Left lung (tissue), 10 donors: ENCODE results near the gene TRIP12. TPM values are rescaled to one million over a fixed set of nuclear protein-coding genes. Genes with fewer than 3 reads are reported as not detected.
A peak's percentile ranks its signal among the peaks of the same experiment; 100 is the strongest.

Experiments
- ATAC-seq: fragments of 200-7000 bp; cut with Tn5 transposase; one replicate; pipeline ENCODE4 v1.9.1; 2020; ENCODE audit warnings: moderate library complexity
- DNase-seq, 4 donors: peaks; one replicate each; pipeline ENCODE4 v3.0.0-alpha.2; 2013 to 2020
- H3K27ac ChIP-seq, 2 donors: fragments of 200-600 bp; sonication (generic) in 1 of 2; one replicate each; pipeline versions ENCODE4 v1.5.0 to v1.8.0; 2020 to 2021
- H3K27me3 ChIP-seq, 2 donors: fragments of 200-600 bp; sonication (generic) in 1 of 2; one replicate each; pipeline versions ENCODE4 v1.5.0 to v1.8.0; 2020 to 2021
- H3K36me3 ChIP-seq, 2 donors: fragments of 200-600 bp; sonication (generic) in 1 of 2; one replicate each; pipeline versions ENCODE4 v1.5.0 to v1.8.0; 2020 to 2021
- H3K4me1 ChIP-seq, 2 donors: fragments of 200-600 bp; one replicate each; pipeline ENCODE4 v1.8.0; 2021
- H3K4me3 ChIP-seq, 2 donors: fragments of 200-600 bp; sonication (generic) in 1 of 2; one replicate each; pipeline versions ENCODE4 v1.5.0 to v1.8.0; 2020 to 2021; ENCODE audit warnings: mild to moderate bottlenecking in 1 of 2
- H3K9me3 ChIP-seq, 2 donors: fragments of 200-600 bp; sonication (generic) in 1 of 2; one replicate each; pipeline versions ENCODE4 v1.5.0 to v1.8.0; 2020 to 2021
- CTCF ChIP-seq, 2 donors: fragments of 200-600 bp; sonication (generic) in 1 of 2; IDR thresholded peaks; one replicate each; pipeline versions ENCODE4 v1.5.0 to v1.8.0; 2021; ENCODE audit warnings: antibody characterized with exemption in 2 of 2
- intact Hi-C, 2 donors: fragments of 100-400 bp; cut with DNase I; formaldehyde crosslinking; loops; one replicate each; pipeline versions ENCODE4 v1.11.2 to v1.14.2; 2022
- polyA plus RNA-seq, 6 donors: library from polyadenylated mRNA; unstranded; fragments of 120-200 nt; gene quantifications; one replicate each; pipeline ENCODE4 v1.2.1, GENCODE V29; 2013; ENCODE audit not compliant: insufficient read length in 6 of 6
- total RNA-seq, 2 donors: library from RNA; stranded (reverse); fragmentation: NEBNext Ultra II Directional; extraction: Animal tissue kit (Norgen Biotek cat#: 25700); gene quantifications; one replicate each; pipeline ENCODE4 v1.2.1, GENCODE V29; 2021
- donor health status: DM: no; HTN: yes; CAD: no.
- donor health status: DM: no; HTN: no; CAD: no.

Gene TRIP12
- total and polyA plus RNA-seq, 8 donors = 166 to 234 (median 179) TPM

- Histone ChIP-seq H3K27ac (no peak overlapping the region), H3K4me1 (peaks cover 0 to 9% of the 10 kb centered on the region in 2 donors), H3K27me3 (no peaks in the 10 kb centered on the region), H3K36me3 (peaks cover 0 to 12% of the 10 kb centered on the region in 2 donors), H3K9me3 (no peaks in the 10 kb centered on the region), H3K4me3 (no peak overlapping the region)
- DNase-seq (no peak), ATAC-seq (no peak)
- intact Hi-C loops = no loop called here
- TF ChIP-seq CTCF (IDR thresholded peaks at IDR 0.05) = no peak
These were observed 33.8 kb downstream of the TRIP12 start for GRCh38 chr2:229888031-229888430.

DNA sequence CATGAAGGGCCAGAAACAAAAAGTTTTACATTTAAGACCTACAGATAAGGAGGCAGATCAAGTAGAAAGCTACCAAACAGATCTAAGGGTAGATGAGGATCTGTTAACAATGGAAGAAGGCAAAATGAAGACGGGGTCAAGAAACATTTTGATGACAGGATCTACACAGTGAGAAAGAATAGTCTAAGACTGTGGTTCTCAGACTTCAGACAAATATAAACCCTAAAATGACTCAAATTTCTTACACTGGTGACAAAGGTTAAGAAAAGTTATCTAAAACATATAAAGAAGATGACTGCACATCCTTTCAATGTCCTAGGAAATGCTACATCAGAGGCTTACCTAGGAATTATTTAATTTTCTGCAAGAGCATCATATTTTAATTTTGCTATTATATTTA is 34.4 kb downstream of the TRIP12 start:
- Histone ChIP-seq H3K4me3 (no peak overlapping the region), H3K9me3 (no peaks in the 10 kb centered on the region), H3K27me3 (no peaks in the 10 kb centered on the region), H3K4me1 (peaks cover 0 to 9% of the 10 kb centered on the region in 2 donors), H3K27ac (no peak overlapping the region), H3K36me3 (peaks cover 0 to 12% of the 10 kb centered on the region in 2 donors)
- intact Hi-C loops = no loop called here
- ATAC-seq (no peak), DNase-seq (no peak)
- TF ChIP-seq CTCF (IDR thresholded peaks at IDR 0.05) = no peak

DNA sequence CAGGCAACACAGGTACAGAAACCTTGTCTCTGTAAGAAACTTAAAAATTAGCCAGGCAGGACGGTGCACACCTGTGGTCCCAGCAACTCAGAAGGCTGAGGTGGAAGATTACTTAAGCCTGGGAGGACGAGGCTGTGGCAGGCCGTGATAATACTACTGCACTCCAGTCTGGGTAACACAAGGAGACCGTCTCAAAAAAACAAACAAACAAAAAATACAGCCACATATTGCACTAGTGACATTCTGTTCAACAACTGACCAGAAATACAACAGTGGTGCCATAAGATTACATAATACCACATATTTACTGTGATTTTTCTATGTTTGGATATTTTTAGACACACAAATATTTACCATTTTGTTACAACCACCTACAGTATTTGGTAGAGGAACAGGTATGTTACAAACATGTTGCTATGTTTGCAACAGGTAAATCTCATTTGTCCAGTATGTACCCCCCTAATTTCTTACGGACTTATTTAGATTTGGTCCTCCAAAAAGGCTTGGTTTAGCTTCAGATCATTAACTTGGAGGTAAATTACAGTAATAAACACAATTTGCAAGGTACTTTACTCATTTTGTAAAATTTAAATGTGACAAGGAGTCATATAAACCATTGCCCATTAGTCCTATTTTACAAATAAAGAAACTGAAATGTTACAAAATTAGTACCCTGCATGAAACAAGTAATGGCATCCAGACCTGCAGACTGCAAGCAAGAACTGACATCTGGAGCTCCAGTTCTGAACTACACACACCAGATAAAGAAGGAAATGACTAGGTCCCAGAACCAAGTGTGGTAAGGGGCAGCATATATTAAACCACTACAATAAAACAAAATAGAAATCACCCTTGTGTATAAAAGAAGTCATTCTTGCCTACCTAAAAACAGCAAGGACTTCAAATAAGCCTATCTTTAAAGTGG is 36.8 kb downstream of the TRIP12 start:
- H3K9me3 ChIP-seq = no peaks in the 10 kb centered on the region

GRCh38 chr2:229882583-229882982 is 39.2 kb downstream of the TRIP12 start:
- intact Hi-C loops = no loop called here
- H3K4me3 ChIP-seq = no peak overlapping the region
- H3K27me3 ChIP-seq = no peaks in the 10 kb centered on the region
- TF ChIP-seq CTCF (IDR thresholded peaks at IDR 0.05) = no peak
- DNase-seq = no peak
- H3K36me3 ChIP-seq = peaks cover 0 to 31% of the 10 kb centered on the region in 2 donors
- H3K27ac ChIP-seq = no peak overlapping the region
- no peaks in the 10 kb centered on the region for H3K4me1 ChIP-seq
- no peak for ATAC-seq
- no peaks in the 10 kb centered on the region for H3K9me3 ChIP-seq

More for the DNA sequence above, 36.8 kb downstream of the TRIP12 start:
- peaks cover 0 to 9% of the 10 kb centered on the region in 2 donors for H3K4me1 ChIP-seq
- no peak overlapping the region for H3K4me3 ChIP-seq
- H3K36me3 ChIP-seq = peaks cover 0 to 6% of the 10 kb centered on the region in 2 donors
- no peak overlapping the region for H3K27ac ChIP-seq
- TF ChIP-seq CTCF (IDR thresholded peaks at IDR 0.05) = no peak
- ATAC-seq = no peak
- intact Hi-C loops = no loop called here
- DNase-seq = no peak
- H3K27me3 ChIP-seq = no peaks in the 10 kb centered on the region

- Histone ChIP-seq H3K36me3 (peaks cover 0 to 46% of the 10 kb centered on the region in 2 donors), H3K4me1 (no peaks in the 10 kb centered on the region), H3K4me3 (no peak overlapping the region), H3K27ac (no peak overlapping the region), H3K9me3 (no peaks in the 10 kb centered on the region), H3K27me3 (no peaks in the 10 kb centered on the region)
- DNase-seq (peak in 2 of 4 donors; percentile 5 to 7), ATAC-seq (no peak)
- intact Hi-C loops = no loop called here
- no peak for TF ChIP-seq CTCF (IDR thresholded peaks at IDR 0.05)
These were observed 40.8 kb downstream of the TRIP12 start for GRCh38 chr2:229880892-229881586.
